Activated CD4-positive, CD25-positive, alpha-beta regulatory T cell treated with anti-CD3 and anti-CD28 coated beads, Interleukin-2, amount 50 U/mL, for 24 hours (primary cell): ENCODE measurements around the gene NPB.

Experiments
- ATAC-seq, 2 donors: fragments of 150-1000 bp; cut with Tn5 transposase; one replicate each; pipeline ENCODE4 v1.10.0; 2021; ENCODE audit warnings: mild to moderate bottlenecking in 1 of 2, moderate library complexity in 1 of 2

Gene NPB

DNA sequence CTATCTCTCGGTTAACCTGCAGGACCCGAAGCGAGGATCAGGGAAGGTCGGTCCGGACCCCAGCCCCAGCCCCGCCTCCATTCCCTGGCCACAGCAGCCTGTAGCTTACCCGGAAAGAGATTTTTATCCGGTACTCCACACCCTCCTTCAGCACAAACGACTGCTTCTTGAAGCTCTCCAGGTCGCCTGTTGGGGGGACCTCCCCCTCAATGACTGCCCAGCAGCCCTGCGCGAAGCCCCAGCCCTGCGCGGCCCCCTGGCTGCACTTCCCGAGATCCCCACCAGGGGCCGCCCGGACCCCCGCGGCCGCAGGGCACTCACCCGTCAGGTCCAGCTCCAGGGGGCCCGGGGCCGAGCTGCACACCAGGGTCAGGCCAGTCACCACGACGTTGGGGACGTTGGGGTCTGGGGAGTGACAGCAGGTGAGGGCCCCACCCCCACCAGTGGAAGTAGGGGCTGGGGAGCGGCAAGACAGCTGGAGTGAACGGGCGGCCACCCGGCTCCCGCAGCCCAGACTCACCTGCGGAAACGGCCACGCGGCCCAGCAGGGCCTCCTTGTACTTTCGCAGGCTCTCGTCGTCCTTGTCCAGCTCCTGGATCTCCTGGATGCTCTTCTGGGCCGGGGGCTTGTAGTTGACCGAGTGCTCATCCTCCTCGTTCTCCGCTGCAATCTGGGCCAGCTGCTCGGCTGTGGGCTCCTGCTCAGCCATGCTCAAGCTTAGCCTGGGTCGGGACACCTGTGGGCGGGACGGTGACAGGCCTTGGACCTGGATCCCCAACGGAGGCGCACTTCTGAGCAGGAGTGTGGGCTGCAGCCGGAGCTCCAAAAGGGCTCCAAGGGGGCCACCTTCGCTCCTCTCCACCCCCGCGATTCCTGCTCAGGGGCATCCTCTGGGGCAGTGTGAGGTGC lies 32.6 kb upstream of the NPB start:
- peak in 1 of 2 donors; percentile 0 for ATAC-seq

DNA sequence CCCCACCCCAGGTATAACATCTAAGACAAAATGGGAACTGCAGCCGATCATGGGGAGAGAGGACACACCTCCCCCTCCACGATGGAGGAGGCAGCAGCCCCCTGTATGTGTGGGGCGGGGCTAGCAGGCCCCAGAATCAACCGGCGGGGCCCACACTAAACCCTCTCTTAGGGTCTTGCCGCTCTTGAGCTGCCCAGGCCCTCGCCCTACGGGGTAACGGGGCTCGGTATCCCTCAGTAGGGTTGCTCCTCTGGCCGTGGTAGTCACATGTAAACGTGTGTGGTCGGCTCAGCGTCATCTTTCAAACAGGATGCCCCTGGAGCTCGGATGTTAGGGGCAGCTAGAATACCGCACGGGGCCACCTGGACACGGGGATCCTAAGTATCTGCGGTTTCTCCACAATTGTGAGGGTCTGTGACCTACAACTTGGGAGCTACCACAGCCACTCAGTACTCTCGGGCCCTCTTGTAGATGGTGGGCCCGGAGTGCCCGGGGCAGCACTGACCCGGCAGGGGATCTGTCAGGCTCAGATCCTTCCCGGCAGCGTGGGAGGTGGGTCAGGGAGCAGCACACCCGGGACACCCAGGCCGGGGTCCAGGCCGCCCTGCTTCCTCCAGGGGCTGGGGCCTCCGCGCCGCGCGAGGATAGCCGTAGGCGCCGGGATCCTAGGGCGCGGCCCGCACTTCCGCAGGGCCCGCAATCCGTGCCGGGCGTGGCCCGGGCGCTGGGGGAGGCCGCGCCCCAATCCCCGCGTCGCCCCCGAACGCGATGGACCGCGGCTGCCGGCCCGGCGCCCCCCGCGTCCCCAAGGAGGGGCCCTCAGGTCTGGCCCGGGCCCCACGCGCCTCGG lies 31.7 kb upstream of the NPB start:
- ATAC-seq: peak; percentile 14 to 23

DNA sequence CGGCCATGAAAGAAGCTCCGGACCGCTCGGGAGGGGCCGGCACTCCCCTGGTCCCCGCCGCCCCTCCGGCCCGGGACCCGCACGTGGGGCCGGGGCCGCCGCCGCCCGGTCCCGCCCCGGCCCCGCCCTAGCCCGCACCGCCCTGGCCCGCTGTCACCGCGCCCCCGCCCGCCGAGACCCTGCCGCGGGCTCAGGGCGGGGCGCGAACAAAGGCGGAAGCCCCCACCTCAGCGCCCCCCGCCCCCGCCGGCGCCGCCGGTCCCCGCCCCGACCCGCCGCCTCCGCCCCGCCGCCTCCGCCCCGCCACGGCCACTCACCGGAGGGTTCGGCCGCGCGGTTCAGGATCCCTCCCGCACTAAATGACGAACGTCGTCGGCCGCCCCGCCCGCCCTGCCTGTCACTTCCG lies 31.1 kb upstream of the NPB start, which contains the start of gene ARHGDIA:
Gene ARHGDIA (minus strand): TSS at position 357 of the 406 bp plus-strand sequence. CDS start 1,407 bp downstream, outside the sequence.
- ATAC-seq: peak; percentile 58 to 67

- ATAC-seq: peak; percentile 6 to 25
These were observed 30.4 kb upstream of the NPB start for GRCh38 chr17:81871387-81872230.

- no peak for ATAC-seq
These were observed 24.5 kb upstream of the NPB start for GRCh38 chr17:81877569-81877968.

GRCh38 chr17:81878294-81878693 lies 23.7 kb upstream of the NPB start:
- no peak for ATAC-seq

DNA sequence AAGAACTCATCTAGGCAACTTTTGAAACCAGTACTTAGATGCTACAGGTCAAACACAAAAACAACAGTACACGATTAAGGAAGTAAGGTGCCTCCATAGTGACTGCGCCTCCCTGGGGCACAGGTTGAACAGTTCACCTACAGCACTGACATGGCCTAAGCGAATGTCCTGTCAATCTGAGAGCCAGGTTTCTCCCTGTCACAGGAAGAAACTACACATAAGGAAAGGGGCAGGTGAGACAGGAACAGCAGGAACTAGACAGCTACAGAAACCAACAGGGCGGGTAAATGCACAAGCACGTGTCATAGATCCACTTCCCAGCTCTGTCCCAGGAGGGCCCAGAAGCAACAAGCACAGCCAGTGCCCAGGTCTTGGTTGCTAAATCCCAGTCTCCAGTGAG lies 22.9 kb upstream of the NPB start:
- ATAC-seq: no peak

DNA sequence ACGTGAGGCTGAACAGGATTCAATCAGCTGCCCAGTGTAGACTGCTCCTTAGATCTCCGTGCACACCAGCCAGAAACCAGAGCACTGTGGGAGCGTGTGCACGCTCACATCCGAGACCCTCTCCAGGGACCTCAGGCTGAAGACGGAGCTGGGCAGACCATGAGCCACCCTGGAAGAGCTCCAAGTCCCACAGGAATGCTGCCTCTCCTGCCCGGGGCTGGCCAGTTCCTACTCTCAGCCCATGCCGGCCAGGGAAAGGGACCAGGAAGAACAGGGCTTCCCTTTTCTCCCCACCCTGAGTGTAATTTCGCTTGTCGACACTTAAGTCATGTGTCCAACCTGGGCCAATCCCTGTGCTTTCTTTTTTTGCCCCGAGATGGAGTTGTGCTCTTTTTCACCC lies 17.5 kb upstream of the NPB start:
- no peak for ATAC-seq

DNA sequence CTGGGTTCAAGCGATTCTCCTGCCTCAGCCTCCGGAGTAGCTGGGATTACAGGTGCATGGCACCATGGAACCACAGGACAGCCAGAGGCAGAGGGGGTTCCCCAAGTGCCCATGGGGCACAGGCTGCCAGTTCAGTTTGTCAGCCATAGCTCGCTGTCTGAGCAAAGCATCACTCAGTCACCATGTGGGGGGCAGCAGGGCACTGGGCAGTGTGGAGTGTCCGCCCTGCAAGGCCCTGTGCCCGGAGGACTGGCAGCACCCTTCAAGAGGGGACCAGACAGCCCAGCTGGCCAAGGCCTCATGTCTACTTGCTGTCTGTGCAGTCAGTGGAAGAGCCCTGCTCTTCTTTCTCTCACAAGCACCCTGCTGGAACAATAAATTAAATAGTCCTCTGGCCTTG lies 17.1 kb upstream of the NPB start:
- ATAC-seq: peak in 1 of 2 donors; percentile 26

- ATAC-seq: no peak
These were observed 16.6 kb upstream of the NPB start for GRCh38 chr17:81885454-81885853.

DNA sequence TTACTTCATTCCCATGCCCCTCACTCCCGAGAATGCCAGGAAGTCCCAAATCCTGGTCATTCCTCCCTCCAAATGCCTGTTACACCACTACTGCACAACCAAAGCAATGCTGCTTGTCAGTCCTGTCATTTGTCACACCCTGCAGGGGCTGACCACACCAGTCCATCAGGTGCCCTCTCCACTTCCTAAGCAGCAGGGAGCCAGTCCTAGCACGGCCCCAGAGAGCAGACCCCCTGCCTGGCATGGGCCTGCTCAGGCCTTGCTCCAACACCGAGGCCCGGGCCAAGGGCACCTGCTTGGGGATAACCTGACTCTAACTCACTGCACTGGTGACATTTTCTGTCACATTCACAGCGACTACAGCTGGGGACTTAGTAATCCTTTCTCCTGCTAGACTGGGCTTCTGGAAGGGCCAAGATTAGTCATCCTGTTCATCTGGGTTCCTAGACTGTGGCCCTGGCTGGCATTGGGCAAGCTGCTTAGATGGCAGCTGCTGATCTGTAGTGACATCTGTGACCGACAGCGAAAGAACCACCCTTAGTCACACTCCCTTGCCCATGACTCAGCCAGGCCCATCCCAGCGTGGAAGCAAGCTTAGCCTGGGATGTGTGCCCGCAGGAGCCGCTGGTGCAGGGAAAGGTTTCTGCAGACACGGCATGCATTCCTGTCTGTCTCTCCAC lies 16.0 kb upstream of the NPB start:
- ATAC-seq: no peak

- no peak for ATAC-seq
These were observed 13.7 kb upstream of the NPB start for GRCh38 chr17:81888105-81888987.

DNA sequence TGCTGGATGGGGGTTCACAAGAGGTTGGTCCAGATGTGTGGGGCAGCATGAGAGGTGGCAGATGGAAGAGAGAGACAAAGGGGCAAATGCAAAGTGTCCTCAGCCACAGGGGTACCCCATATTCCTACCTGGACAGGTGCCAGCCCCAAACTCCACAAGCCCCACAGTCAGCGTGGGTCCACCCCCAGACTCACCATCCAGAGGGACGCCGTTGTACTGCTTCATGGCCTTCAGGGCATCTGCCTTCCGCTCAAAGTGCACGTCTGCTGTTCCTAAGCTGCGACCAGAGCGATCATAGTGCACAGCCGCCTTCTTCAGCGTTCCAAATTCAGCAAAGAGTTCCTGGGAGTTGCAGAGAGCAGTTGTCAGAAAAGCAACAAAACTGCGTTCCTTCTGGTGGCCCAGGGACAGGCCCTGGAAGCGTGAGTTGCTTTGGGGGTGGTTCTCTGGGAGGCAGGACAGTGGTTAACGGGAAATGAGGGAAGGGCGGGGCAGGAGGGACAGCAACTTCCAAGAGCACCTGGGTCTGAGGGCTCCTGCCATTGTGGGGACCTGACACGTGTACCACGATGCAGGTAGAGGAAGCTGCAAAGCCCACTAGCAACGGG lies 12.9 kb upstream of the NPB start:
- ATAC-seq: no peak

GRCh38 chr17:81889602-81890001 lies 12.4 kb upstream of the NPB start:
- no peak for ATAC-seq

DNA sequence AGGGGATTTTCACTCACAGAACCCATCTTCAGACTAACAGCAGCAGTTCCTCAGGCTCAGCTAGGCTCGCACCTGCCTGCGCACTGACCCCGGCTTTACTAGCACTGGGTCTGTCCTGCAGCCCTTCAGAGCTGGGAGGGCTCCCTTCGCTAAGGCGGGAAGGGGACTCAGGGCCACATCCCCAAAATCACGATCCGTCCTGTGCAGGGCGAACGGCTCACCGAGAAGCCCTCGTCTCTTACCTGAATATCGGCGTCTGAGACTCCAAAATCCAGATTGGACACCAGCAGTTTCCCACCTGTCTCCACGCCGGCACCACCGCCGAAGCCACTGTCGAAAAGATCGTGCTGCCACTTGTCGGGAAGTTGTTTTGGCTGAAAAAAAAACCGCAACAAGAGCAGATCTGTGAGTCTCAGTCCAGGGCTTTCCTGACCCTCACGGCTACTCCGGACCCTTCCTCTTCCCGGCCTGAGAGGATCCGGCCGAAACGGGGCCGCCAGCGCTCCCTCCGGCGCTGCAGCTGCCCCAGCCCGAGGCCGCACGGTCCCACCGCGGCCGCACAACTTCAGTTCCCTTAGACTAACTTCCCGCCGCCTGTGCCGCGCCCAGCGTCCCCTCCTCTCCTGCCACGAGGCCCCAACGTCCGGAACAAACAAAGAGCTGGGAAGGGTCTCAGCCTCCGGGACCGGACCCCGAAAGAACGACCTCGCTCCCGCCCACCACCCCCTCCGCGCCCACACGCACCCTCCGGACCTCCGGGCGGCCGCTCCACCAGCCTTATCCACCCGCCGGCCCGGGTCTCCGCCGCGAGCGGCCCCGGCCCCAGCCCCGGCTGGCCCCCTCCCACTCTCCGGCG lies 11.4 kb upstream of the NPB start:
- no peak for ATAC-seq

DNA sequence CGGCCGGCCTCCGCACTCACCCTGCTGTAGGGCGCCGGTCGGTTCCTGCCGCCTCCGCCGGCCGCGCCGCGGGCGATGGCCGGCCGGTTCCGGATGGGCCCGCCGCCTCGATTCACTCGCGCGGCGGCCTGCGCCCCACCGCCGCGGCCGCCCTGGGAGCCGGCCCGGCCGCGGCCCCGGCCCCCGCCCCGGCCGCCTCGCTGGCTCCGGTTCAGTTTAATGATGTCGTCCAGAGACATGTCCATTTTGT lies 10.8 kb upstream of the NPB start:
- ATAC-seq: peak in 1 of 2 donors; percentile 0

DNA sequence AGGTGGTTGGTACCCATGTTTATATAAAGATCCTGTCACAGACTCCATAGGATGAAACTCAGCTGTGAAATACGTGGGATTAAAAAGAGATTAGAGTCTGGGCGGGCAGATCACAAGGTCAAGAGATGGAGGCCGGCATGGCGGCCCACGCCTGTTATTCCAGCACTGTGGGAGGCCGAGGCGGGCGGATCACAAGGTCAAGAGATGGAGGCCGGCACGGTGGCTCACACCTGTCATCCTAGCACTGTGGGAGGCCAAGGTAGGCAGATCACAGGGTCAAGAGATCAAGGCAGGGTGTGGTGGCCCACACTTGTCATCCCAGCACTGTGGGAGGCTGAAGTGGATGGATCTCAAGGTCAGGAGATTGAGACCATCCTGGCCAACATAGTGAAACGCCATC lies 6.6 kb upstream of the NPB start:
- no peak for ATAC-seq

GRCh38 chr17:81898029-81898866 lies 3.8 kb upstream of the NPB start:
- ATAC-seq: no peak

- ATAC-seq: no peak
These were observed 3.2 kb upstream of the NPB start for GRCh38 chr17:81898885-81899284.
